OCI-LY1 (cell line): ENCODE results near the gene SSBP2.

Experiments
- CTCF ChIP-seq: fragments of 200-600 bp; sonication (generic), shearing (Covaris generic); IDR thresholded peaks from 2 replicates; pipeline ENCODE4 v1.5.1; 2017; ENCODE audit warnings: mild to moderate bottlenecking, antibody characterized with exemption, low read length, moderate library complexity, mixed read lengths
- EZH2 ChIP-seq: fragments of 200-600 bp; sonication (generic), shearing (Covaris generic); IDR thresholded peaks from 2 replicates; pipeline ENCODE4 v1.8.0; 2017; ENCODE audit warnings: borderline replicate concordance, mixed run types, mild to moderate bottlenecking, antibody characterized with exemption, low read length, moderate library complexity, mixed read lengths

GRCh38 chr5:81782811-81783210 lies 31.9 kb upstream of the SSBP2 start:
- no peak for TF ChIP-seq CTCF
- no peak for TF ChIP-seq EZH2
